Measurements from ENCODE around the gene CA5A.

DNA sequence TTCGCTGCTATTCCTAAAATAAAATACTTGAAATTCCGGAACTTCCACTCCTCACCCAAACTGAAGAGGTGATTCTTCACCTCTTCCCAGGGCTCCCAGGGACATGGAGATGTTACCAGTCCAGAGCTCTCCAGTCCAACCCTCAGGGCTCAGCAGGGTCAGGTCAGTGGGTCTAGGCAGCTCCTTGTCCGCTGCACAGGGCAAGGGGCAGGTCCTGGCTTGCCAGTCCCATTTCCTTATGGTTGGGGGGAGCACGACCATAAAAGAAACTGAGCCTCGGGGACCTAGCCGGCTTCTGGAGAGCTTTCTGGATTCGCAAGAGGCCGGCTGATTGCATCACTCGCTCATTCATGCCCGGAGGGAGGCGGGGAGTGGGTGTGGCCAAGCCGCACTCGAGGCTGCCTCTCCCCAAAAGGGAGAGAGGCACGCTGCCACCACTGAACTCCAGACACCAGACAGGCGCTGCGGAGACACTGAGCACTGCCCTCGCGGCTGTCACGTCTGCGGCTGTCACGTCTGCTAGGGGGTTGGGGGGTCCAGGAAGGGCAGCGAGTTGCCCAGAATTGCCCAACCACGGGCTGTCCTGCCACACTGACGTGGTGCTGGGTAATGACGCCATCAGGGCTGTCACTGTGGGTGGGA is 82.8 kb downstream of the CA5A start:
- TF ChIP-seq, protein P1, sequence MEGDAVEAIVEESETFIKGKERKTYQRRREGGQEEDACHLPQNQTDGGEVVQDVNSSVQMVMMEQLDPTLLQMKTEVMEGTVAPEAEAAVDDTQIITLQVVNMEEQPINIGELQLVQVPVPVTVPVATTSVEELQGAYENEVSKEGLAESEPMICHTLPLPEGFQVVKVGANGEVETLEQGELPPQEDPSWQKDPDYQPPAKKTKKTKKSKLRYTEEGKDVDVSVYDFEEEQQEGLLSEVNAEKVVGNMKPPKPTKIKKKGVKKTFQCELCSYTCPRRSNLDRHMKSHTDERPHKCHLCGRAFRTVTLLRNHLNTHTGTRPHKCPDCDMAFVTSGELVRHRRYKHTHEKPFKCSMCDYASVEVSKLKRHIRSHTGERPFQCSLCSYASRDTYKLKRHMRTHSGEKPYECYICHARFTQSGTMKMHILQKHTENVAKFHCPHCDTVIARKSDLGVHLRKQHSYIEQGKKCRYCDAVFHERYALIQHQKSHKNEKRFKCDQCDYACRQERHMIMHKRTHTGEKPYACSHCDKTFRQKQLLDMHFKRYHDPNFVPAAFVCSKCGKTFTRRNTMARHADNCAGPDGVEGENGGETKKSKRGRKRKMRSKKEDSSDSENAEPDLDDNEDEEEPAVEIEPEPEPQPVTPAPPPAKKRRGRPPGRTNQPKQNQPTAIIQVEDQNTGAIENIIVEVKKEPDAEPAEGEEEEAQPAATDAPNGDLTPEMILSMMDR (IDR thresholded peaks at IDR 0.05; ENCODE audit: borderline replicate concordance, extremely low read depth, low read length, poor library complexity, severe bottlenecking), result no peak
- no peak for TF ChIP-seq EZH2 (IDR thresholded peaks at IDR 0.05; ENCODE audit: borderline replicate concordance, low read depth, low read length, severe bottlenecking)

All from DND-41 (cell line).